Suppressor macrophage treated with lipopolysaccharide for 1 hour (primary cell): ENCODE results near the gene HPN.

Experiments used
- DNase-seq, 3 donors: peaks; one replicate each; pipeline ENCODE4 v3.0.0-alpha.2; 2020 to 2022

Gene HPN

DNA sequence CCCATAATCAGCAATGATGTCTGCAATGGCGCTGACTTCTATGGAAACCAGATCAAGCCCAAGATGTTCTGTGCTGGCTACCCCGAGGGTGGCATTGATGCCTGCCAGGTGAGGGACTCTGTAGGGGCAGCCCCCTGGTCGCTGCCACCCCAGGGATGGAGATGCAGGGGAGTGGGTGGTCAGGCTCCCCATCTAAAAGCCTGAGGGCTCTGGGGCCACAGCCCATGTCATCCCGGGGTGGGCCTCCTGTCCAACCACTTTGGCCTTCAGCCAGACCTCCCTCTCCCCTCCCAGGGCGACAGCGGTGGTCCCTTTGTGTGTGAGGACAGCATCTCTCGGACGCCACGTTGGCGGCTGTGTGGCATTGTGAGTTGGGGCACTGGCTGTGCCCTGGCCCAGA is 24.1 kb downstream of the HPN start:
- no peak for DNase-seq

- DNase-seq = no peak
Measured at GRCh38 chr19:35066121-35066520, 24.6 kb downstream of the HPN start.

DNA sequence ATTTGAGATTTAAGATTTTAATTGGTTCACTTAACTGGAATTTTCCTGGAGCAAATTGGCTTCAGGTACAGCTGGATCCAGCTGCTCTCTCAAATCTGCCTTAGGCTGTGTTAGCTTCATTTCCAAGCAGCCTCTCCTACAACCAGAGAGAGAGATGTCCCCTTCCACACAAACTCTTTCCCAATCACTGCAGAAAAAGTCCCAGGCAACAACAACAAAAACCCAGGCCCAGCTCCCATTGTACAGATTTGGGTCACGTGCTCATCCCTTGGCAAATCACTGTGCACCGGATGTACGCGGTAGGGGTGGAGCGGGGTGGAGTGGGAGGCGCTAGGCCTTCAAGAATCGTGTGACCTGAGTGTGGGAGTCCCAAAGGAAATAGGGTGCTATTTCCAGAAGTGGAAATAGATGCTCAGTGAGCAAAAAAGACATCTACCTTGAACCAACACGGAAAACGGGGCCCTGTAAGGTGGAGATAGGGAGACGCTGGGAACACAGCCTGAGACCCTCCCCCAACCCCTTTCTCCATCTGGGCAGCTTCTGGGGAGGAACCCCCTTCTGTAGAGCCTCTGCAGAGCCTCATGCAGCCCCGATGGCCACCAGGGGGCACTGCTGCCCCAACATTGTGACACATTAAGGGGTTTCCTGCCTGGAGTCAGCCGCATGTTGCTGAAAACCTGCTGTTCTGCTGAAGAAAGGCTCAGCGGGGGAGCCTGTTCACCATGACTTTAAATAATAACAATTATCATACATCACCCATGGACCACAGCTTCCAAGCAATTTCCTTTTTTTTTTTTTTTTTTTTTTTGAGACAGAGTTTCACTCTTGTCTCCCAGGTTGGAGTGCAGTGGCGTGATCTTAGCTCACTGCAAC is 25.4 kb downstream of the HPN start:
- peak; percentile 93 to 96 (median 95) for DNase-seq

DNA sequence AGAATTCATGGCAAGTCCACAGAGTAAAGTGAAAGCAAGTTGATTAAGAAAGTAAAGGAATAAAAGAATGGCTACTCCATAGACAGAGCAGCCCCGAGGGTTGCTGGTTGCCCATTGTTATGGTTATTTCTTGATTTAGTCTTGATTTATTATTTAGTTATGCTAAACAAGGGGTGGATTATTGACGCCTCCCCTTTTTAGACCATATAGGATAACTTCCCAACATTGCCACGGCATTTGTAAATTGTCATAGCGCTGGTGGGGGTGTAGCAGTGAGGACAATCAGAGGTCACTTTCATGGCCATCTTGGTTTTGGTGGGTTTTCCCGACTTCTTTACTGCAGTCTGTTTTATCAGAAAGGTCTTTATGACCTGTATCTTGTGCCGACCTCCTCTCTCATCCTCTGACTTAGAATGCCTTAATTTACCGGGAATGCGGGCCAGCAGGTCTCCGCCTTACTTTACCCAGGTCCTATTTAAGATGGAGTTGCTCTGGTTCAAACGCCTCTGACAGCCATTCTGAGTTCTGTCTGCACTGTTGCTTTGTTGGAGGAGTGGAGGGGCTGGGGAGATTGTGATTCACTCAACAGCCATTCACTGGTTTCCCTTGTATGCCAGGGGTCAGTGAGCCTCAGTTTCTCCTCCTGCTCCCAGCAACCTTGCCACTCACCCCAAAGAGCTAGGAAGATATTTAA is 27.6 kb downstream of the HPN start:
- no peak for DNase-seq

- no peak for DNase-seq
Measured at GRCh38 chr19:35069696-35070095, 28.2 kb downstream of the HPN start.

DNA sequence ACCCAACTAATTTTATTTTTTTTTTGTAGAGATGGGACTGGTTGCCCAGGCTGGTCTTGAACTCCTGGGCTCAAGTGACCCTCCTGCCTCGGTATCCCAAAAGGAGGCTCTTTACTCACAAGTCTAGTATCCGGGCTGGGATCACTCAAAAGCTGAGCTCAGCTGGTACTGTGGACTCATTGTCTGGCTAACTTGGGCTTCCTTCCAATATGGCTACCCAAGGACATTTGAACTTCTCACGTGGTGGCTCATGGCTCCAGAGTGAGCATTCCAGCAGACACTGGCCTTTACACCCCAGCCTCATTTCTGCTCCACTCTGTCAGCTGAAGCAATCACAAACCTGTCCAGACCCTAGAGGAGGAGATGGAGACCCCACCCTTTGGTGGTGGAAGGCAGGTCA is 28.9 kb downstream of the HPN start:
- no peak for DNase-seq

- no peak for DNase-seq
Measured at GRCh38 chr19:35073516-35073915, 32.0 kb downstream of the HPN start.

- no peak for DNase-seq
Measured at GRCh38 chr19:35073941-35074340, 32.4 kb downstream of the HPN start.

DNA sequence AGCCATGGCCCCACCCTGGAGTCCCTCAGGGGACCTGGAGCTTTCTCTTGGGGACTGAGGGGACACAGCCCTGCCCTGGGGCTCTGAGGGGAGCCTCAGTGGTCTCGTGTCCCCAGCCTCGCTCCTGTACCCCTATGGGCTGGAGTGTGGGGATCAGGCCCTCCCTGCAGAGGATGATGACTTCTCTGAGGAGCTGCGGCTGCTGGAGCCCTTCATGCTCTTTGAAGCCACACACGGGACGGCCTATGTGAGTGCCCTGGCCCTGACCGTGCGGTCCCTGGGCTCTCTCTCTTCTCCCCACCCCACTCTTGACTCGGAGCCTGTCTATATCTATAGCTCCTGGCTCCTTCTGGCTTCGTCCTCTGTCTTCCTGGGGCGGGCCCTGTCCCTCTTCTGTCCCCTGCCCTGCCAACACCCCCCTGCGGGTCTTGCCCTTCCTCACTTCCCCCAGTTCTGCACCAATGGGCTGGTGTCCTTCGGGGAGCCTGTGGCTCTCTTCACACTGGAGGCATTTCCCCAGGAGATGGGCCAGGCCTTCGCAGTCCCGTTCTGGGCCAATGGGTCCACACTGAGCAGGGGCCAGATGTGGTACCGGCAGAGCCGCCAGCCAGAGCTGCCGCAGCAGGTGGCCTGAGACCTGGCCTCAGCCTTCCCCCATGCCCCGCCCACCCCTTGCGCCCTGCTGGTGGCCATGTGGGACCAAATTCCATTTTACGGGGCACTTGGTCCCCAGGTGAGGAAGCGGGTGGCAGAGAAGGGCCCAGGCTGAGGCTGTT is 33.1 kb downstream of the HPN start:
- no peak for DNase-seq

GRCh38 chr19:35075202-35076025 is 33.9 kb downstream of the HPN start:
- DNase-seq = no peak

GRCh38 chr19:35076026-35076370 is 34.5 kb downstream of the HPN start:
- no peak for DNase-seq

- no peak for DNase-seq
Measured at GRCh38 chr19:35076657-35077056, 35.1 kb downstream of the HPN start.

GRCh38 chr19:35077411-35078223 is 36.1 kb downstream of the HPN start:
- no peak for DNase-seq

DNA sequence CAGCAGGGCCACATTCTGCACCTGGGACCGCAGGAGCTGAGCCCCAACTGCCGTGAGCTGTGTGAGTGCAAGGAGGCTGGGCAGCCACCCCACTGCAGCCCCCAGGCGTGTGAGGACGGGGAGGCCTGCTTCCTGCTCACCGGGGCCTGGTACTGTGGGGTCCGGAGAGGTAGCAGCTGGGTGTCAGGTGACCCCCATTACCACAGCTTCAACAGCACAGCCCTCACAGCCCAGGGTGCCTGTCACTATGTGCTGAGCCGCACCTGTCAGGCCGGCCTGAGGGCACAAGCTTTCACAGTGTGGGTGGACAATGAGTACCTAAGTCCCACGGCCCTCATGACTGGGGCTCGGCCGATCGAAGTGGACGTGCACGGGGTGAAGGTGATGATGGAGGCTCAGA is 38.3 kb downstream of the HPN start:
- no peak for DNase-seq

- DNase-seq = no peak
Measured at GRCh38 chr19:35080613-35081170, 39.2 kb downstream of the HPN start.

DNA sequence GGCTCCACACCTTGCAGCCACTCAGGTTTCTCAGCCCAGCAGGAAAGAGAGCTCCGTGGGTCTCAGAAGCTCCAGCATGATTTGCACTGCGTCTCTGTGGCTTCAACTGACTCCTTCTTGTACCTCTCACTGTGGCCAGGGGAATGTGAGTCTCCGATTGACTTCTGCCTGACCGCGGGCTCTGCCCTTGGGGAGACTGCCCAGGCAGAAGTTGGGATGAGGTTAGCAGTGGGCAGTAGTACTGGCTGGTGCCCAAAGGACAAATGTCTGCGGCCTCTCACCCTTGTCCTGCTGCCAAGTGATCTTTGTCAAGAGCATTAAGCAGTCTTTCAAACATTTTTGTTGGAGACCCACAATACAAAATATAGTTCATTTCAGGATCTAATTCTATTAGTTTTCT is 39.7 kb downstream of the HPN start:
- no peak for DNase-seq

GRCh38 chr19:35083691-35084508 is 42.4 kb downstream of the HPN start:
- DNase-seq = no peak

DNA sequence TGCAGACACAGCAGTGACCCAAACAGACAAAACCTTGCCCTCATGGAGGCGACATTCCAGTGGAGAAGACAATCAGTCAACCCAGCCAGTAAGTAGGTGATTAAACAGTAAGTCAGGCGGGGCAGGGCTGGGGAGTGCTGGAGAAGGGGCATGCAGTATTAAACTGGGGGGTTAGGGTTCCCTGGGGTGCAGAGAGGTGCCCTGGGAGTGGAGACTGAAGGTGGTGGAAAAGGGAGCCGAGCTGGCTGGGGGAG is 42.9 kb downstream of the HPN start:
- DNase-seq = no peak

DNA sequence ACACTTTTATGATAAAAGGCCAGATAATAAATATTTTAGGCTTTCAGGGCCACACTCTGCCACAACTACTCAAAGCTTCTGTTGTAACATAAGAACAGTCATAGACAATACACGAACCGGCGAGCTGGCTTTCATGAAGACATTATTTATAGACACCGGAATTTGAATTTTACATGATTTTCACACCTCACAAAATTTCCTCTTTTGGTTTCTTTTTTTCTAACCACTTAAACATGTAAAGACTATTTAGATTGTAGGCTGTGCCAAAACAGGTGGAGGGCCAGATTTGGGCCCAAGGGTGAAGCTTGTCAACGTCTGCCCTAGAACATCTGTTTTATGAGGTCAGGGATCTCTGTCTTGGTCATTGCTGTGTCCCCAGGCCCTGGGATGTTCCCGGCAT is 44.4 kb downstream of the HPN start:
- DNase-seq = no peak

DNA sequence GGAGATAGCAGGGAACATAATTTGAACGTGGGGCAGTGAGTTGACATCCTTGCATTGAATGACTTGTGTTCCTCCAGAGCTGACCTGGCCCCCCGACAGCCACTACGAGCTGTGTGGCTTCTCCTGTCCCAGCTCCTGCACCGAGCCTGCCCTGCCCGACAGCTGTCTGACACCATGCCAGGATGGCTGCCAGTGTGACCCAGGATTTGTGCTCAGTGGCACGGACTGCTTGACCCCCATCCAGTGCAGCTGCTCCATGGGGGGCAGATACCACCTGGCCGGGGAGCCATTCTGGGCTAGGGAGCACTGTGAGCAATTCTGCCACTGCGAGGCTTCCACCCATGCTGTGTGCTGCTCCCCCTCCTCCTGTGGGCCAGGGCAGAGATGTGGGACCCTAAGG is 44.9 kb downstream of the HPN start:
- no peak for DNase-seq

GRCh38 chr19:35087393-35087792 is 45.9 kb downstream of the HPN start:
- DNase-seq = peak in 1 of 3 donors; percentile 22
